GM15510 (cell line): ENCODE measurements around the gene TSPAN32.

Experiments
- POLR2A ChIP-seq: IDR thresholded peaks from 3 replicates; pipeline ENCODE4 v1.6.1; 2011; ENCODE audit warnings: borderline replicate concordance; ENCODE audit not compliant: insufficient read length; ENCODE audit errors: extremely low read depth

The TSPAN32 gene

DNA sequence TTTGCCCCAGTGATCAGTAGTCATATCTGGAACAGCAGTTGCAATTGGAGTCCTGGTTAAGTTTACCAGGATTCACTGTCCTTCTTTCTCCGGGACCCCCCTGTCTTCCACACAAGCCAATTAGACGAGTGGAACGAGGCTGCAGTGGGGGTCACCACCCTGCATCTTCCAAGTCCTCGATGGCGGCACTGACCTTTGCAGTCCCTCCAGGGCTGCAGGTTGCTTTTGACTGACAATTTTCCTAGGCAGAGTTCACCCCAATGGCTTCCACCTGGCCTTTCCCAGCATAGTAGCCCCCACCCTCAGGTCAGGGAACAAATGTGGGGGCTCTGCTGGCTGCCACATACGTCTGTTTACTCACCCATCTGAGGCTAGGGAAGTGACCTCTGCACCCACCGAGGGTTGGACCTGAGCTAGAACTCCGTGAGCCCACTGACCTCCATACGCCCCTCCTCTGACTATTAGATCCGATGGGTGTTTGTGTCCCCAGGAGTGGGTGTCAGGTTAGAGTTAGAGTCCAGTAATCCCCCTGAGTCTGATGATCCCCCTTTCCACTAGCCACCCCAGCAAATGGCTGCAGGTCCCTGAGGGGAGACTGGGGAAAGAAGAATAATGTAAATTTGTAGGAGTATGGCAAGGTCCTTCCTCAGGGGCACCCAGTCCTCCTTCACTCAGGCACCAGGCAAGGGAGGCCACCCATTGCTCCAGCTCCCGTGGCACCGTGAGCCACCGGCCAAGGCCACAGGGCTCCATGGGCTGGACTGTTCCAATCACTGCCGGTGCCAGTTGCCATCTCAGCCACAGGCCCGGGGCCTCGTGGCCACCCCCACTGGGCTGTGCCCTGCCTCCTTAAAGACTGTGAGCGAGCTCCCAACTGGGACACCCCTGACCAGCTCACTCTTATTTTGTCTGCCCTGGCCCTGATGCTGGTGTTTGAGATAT is 5.6 kb upstream of the TSPAN32 start:
- no peak for TF ChIP-seq POLR2A

DNA sequence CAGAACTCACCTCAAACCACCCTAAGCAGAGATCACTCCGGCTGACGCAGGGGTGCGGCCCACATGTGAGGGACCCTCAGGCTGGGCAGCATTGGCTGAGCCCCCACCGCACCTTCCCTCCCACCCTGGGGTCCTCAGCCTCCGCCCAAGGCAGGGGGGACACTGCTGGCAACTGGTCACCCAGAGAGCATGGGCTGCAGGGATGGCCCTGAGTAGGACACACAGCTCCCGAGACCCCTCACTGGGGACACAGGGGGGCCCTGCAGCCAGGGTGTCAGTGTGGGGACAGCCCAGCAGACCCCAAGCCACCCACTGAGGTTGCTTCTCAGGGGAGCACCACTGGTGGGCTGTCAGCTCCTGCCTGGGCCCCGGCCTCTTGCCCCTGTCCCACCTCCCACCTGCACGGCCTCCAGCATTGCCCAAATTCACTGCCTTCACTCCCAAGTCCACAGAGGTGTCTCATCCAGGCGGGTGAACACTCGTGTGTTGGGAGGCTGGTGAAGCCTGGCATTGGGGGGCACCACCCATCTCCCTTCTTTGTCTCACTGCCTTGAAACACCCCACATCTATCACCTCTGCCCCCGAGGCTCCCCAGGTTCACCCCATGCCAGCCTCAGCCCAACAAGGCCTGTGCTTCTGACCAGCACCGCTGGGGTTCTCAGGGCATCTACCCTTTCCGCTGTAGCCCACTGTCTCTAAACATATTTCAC is 4.7 kb upstream of the TSPAN32 start:
- no peak for TF ChIP-seq POLR2A

DNA sequence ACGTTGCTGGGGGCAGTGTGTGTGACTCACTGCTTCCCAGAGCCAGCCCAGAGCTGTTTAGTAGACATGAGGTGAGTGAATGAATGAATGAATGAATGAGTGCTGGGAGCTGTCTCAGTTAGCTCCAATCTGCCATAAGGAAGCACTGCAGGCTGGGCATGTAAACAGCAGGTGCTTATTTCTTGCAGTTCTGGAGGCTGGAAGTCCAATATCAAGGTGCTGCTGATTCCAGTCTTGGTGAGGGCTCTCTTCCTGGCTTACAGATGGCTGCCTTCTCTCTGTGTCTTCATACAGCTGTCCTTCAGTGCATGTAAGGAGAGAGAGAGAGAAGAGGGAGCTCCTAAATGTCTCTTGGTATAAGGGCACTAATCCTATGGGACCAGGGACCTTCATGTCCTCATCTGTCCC is 4.2 kb upstream of the TSPAN32 start:
- no peak for TF ChIP-seq POLR2A

GRCh38 chr11:2298131-2298794 is 3.5 kb upstream of the TSPAN32 start:
- no peak for TF ChIP-seq POLR2A

DNA sequence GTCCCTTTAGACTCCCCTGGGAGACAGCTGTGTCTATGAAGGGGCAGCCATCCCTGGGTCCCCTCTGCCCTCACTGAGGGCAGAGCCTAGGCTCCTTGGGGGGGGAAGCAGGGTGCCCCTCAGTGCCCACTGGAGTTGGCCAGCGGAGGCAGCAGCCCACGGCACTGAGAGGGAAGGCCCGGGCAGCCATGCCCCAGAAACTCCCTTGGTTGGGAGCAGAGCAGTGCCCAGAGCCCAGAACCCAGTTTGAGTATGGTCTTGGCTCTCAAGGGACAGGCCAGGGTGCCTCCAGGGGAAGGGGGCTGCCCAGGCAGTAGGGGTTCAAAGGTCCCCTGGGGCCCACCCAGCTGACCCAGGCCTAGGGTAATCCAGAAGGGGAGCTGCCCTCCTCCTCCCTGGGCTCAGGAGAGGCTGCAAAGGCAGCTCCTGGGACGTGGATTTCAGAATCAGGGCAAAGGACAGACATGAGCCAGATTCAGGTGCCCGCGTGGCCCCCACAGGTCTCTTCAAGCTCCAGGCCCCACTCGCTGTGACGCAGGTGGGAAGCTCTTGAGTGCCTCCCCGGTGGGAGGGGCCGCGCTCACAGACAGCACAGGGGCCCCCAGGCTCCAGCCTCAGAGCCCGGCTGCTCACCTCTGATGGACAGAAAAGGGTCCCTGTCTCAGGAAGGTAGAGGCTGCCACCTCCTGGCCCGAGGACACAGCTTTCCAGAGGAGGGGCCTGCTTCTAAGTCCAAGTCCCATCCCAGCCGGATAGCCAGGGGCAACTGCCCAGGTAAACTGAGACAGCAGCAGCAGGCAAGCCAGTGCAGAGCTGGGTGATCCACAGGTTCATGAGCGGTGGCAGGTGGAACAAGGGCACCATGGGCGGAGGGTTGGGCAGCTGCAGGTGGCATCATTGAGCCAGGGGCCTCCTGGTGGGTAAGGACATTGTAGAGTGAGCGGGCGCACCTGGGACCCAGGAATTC is 2.7 kb upstream of the TSPAN32 start:
- no peak for TF ChIP-seq POLR2A

DNA sequence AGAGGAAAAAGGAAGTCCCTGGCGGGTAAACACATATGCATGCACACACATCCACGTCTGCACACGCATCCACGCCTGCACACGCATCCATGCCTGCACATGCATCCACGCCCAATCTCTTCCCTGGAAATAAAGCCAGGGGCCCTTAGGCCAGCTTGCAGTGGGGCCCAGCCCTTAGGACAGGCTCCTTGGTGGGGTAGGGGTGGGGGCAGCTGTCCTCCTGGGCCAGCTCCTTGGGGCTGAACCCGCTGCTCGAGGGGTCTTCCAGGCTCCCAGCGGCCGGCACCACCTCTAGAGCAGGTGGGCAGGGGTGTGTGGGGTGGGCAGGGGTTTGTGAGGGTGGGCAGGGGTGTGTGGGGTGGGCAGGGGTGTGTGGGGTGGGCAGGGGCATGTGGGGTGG is 2.0 kb upstream of the TSPAN32 start:
- TF ChIP-seq POLR2A, result no peak

DNA sequence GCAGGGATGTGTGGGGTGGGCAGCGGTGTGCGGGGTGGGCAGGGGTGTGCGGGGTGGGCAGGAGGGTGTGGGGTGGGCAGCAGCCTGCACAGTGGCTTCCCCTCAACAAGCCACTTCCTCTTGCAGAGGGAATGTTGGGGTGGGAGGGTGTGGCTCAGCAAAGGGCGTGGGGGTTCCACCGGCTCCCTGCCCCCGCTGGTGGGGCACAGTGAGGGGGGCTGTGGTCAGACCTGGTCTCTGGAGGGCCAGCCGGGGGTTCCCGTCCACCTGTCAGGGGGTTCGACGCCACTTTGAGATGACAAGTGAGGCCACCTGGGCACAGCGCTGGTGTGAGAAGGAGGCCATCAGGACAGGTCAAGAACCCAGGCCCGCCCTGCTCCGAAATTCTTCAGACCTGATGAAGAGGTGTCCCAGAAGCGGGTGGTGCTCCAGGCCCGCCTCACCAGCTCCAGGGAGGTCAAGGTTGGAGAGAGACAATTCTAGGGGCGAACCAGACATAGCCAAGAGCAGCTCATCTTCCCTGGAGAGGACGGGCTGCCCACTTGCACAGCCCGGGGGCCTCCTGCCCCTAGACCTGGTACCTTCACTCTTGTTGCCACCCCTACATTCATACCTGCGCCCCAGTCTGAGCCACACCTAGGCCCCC is 1.4 kb upstream of the TSPAN32 start:
- no peak for TF ChIP-seq POLR2A

GRCh38 chr11:2300936-2301630 is 730 bp upstream of the TSPAN32 start:
- no peak for TF ChIP-seq POLR2A

DNA sequence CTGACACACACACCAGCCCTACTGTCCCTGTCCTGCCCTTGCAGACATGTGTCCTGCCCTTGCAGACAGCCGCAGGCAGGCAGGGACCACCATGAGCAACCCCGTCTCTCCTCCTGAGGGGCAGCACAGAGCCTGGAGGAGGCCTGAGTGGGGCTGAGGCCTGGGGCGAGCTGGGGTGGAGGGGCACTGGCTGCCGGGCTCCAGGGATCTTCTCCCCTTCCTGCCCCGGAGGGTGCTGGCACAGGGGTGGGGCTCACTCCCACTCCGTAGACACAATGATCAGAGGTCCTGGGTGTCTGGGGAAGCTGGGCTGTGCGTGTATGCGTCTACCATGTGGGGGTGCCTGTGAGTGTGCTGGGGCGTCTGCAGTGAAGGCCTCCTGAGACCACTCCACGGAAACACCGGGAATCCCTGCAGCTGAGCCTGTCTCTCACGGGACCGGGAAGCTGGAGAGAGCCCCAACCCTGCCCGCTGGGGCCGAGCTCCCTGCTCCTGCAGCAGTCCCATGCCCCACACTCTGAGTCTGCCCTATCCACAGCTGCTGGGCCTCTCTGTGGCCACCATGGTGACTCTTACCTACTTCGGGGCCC is 588 bp downstream of the TSPAN32 start:
- no peak for TF ChIP-seq POLR2A

- no peak for TF ChIP-seq POLR2A
These were observed 1.2 kb downstream of the TSPAN32 start for GRCh38 chr11:2302896-2303626.

DNA sequence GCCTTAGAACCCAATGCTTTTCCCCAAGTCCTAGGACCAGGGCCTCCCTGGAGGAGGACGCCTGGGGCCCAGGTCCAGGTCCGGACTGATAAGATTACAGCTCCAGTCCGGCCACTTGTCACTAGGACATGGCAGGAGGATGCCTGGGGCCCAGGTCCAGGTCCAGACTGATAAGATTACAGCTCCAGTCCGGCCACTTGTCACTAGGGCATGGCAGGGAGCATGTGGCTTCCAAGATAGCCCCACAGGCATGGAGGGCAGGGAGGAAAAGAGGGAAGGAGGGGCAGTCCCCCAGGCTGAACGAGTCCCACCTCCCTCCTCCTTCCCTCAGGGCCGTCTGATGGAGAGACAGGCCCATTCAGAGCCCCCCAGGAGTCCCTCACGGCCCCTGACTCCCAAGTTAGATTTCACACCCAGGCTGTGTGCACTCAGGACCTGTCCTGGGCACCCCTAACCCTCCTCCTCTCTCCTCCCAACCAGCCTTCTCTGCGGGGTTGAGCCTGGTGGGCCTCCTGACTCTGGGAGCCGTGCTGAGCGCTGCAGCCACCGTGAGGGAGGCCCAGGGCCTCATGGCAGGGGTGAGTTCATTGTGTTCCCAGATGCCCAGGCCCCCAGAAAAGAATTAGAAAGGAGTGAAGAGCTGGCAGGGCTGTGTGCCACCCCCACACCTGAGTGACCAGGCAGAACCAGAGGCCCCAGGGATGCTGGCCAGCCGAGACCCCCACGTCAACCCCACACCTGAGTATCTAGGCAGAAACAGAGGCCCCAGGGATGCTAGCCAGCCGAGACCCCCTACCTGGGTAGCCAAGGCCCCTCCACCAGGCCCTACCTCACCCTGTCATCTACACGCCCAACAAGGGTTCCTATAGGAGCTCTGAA is 2.1 kb downstream of the TSPAN32 start:
- TF ChIP-seq POLR2A, result no peak

DNA sequence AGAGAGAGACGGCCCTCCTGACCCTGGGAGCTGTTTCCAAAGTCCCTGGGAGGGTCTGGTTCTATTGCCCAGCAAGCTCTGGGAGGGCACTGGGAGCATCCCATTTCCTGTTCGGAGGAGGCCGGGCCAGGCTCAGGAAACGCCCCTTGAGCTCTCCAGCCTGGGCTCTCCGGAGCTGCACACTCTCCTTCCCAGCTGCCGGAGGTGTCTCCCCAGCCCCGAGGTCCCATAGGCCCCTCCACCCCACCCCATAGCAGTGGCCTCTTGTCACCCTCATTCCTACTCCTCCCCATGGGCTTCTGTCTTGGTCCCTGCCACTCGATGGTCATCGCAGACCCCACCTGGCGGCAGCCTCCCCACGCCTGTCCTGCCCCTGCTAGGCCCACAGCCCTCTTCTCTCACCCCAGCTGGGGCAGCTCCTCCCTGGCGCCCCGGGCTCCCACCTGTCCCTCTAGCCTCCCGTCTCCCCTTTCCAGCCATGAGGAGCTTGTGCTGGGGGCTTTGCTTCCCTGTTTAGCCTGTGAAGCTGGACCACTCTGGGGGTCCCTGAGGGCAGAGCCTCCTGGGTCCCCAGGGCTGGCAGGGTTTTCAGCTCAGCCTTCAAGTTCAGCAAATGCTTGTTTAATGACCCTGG is 2.8 kb downstream of the TSPAN32 start:
- TF ChIP-seq POLR2A, result no peak
